ENCODE measurements around the gene CCIN. TPM values are rescaled to one million over a fixed set of nuclear protein-coding genes. Genes with fewer than 3 reads are reported as not detected.

The CCIN gene
- total and polyA plus RNA-seq, 9 of the 15 experiments (the other 6 are each of a cell fraction or from before 2014, with no cell fraction given) = not detected

DNA sequence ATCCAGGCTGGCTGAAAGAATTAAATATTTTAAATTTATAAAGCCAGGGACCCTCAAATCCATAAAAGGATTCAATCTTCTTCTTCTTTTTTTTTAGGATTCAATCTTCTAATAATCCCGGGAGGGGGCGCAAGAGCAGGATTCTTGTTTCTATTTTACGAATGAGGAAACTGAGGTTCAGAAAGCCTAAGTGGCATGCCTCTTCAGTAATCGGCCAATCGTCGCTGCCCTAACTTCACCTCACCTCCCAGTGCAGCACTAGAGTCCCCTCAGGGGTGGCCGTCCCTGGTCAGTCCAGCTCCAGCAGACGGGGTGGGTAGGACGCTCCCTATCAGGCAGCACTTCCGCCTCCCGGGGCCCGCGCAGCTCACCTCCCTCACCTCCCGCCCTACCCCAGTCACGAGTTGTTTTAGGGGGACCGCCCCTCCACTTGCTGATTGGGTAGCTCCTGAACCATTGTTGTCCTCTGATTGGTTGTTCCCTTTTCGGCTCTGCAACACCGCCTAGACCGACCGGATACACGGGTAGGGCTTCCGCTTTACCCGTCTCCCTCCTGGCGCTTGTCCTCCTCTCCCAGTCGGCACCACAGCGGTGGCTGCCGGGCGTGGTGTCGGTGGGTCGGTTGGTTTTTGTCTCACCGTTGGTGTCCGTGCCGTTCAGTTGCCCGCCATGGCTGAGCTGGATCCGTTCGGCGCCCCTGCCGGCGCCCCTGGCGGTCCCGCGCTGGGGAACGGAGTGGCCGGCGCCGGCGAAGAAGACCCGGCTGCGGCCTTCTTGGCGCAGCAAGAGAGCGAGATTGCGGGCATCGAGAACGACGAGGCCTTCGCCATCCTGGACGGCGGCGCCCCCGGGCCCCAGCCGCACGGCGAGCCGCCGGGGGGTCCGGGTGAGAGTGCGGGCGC, 21.5 kb downstream of the CCIN start, which contains the start of gene CLTA (continued):
- no peak for TF ChIP-seq DMBX1 (CRISPR knock-in tag; IDR thresholded peaks at IDR 0.05; ENCODE audit: borderline replicate concordance)
- TF ChIP-seq ATF6 (CRISPR knock-in tag; IDR thresholded peaks at IDR 0.05) = peak; percentile 85
- TF ChIP-seq, protein P1, sequence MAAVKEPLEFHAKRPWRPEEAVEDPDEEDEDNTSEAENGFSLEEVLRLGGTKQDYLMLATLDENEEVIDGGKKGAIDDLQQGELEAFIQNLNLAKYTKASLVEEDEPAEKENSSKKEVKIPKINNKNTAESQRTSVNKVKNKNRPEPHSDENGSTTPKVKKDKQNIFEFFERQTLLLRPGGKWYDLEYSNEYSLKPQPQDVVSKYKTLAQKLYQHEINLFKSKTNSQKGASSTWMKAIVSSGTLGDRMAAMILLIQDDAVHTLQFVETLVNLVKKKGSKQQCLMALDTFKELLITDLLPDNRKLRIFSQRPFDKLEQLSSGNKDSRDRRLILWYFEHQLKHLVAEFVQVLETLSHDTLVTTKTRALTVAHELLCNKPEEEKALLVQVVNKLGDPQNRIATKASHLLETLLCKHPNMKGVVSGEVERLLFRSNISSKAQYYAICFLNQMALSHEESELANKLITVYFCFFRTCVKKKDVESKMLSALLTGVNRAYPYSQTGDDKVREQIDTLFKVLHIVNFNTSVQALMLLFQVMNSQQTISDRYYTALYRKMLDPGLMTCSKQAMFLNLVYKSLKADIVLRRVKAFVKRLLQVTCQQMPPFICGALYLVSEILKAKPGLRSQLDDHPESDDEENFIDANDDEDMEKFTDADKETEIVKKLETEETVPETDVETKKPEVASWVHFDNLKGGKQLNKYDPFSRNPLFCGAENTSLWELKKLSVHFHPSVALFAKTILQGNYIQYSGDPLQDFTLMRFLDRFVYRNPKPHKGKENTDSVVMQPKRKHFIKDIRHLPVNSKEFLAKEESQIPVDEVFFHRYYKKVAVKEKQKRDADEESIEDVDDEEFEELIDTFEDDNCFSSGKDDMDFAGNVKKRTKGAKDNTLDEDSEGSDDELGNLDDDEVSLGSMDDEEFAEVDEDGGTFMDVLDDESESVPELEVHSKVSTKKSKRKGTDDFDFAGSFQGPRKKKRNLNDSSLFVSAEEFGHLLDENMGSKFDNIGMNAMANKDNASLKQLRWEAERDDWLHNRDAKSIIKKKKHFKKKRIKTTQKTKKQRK (IDR thresholded peaks at IDR 0.05; ENCODE audit: borderline replicate concordance, low read depth, low read length) = no peak
- TF ChIP-seq, protein P2, sequence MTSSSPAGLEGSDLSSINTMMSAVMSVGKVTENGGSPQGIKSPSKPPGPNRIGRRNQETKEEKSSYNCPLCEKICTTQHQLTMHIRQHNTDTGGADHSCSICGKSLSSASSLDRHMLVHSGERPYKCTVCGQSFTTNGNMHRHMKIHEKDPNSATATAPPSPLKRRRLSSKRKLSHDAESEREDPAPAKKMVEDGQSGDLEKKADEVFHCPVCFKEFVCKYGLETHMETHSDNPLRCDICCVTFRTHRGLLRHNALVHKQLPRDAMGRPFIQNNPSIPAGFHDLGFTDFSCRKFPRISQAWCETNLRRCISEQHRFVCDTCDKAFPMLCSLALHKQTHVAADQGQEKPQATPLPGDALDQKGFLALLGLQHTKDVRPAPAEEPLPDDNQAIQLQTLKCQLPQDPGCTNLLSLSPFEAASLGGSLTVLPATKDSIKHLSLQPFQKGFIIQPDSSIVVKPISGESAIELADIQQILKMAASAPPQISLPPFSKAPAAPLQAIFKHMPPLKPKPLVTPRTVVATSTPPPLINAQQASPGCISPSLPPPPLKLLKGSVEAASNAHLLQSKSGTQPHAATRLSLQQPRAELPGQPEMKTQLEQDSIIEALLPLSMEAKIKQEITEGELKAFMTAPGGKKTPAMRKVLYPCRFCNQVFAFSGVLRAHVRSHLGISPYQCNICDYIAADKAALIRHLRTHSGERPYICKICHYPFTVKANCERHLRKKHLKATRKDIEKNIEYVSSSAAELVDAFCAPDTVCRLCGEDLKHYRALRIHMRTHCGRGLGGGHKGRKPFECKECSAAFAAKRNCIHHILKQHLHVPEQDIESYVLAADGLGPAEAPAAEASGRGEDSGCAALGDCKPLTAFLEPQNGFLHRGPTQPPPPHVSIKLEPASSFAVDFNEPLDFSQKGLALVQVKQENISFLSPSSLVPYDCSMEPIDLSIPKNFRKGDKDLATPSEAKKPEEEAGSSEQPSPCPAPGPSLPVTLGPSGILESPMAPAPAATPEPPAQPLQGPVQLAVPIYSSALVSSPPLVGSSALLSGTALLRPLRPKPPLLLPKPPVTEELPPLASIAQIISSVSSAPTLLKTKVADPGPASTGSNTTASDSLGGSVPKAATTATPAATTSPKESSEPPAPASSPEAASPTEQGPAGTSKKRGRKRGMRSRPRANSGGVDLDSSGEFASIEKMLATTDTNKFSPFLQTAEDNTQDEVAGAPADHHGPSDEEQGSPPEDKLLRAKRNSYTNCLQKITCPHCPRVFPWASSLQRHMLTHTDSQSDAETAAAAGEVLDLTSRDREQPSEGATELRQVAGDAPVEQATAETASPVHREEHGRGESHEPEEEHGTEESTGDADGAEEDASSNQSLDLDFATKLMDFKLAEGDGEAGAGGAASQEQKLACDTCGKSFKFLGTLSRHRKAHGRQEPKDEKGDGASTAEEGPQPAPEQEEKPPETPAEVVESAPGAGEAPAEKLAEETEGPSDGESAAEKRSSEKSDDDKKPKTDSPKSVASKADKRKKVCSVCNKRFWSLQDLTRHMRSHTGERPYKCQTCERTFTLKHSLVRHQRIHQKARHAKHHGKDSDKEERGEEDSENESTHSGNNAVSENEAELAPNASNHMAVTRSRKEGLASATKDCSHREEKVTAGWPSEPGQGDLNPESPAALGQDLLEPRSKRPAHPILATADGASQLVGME (CRISPR knock-in tag; IDR thresholded peaks at IDR 0.05) = no peak
- peak; percentile 61; the same call in 1 of the 2 replicates for TF ChIP-seq FOXJ2 (tag; IDR thresholded peaks at IDR 0.05)
- TF ChIP-seq, protein P3, sequence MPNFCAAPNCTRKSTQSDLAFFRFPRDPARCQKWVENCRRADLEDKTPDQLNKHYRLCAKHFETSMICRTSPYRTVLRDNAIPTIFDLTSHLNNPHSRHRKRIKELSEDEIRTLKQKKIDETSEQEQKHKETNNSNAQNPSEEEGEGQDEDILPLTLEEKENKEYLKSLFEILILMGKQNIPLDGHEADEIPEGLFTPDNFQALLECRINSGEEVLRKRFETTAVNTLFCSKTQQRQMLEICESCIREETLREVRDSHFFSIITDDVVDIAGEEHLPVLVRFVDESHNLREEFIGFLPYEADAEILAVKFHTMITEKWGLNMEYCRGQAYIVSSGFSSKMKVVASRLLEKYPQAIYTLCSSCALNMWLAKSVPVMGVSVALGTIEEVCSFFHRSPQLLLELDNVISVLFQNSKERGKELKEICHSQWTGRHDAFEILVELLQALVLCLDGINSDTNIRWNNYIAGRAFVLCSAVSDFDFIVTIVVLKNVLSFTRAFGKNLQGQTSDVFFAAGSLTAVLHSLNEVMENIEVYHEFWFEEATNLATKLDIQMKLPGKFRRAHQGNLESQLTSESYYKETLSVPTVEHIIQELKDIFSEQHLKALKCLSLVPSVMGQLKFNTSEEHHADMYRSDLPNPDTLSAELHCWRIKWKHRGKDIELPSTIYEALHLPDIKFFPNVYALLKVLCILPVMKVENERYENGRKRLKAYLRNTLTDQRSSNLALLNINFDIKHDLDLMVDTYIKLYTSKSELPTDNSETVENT (CRISPR knock-in tag; IDR thresholded peaks at IDR 0.05) = no peak; the same call in 1 of the 2 replicates
- TF ChIP-seq POU5F1 (IDR thresholded peaks at IDR 0.05; ENCODE audit: borderline replicate concordance, low read depth, low read length, partially characterized antibody) = no peak
- no peak for TF ChIP-seq ZZZ3 (IDR thresholded peaks at IDR 0.05)
- no peak for TF ChIP-seq ZNF184 (CRISPR knock-in tag; IDR thresholded peaks at IDR 0.05)
- TF ChIP-seq SMAD1 (IDR thresholded peaks at IDR 0.05; ENCODE audit: low read depth, low read length, partially characterized antibody) = peak; percentile 65

Data from K562 (cell line).